ENCODE measurements around the gene PTCD1.
A peak's percentile ranks its signal among the peaks of the same experiment; 100 is the strongest.

Gene PTCD1, protein sequence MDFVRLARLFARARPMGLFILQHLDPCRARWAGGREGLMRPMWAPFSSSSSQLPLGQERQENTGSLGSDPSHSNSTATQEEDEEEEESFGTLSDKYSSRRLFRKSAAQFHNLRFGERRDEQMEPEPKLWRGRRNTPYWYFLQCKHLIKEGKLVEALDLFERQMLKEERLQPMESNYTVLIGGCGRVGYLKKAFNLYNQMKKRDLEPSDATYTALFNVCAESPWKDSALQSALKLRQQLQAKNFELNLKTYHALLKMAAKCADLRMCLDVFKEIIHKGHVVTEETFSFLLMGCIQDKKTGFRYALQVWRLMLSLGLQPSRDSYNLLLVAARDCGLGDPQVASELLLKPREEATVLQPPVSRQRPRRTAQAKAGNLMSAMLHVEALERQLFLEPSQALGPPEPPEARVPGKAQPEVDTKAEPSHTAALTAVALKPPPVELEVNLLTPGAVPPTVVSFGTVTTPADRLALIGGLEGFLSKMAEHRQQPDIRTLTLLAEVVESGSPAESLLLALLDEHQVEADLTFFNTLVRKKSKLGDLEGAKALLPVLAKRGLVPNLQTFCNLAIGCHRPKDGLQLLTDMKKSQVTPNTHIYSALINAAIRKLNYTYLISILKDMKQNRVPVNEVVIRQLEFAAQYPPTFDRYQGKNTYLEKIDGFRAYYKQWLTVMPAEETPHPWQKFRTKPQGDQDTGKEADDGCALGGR

DNA sequence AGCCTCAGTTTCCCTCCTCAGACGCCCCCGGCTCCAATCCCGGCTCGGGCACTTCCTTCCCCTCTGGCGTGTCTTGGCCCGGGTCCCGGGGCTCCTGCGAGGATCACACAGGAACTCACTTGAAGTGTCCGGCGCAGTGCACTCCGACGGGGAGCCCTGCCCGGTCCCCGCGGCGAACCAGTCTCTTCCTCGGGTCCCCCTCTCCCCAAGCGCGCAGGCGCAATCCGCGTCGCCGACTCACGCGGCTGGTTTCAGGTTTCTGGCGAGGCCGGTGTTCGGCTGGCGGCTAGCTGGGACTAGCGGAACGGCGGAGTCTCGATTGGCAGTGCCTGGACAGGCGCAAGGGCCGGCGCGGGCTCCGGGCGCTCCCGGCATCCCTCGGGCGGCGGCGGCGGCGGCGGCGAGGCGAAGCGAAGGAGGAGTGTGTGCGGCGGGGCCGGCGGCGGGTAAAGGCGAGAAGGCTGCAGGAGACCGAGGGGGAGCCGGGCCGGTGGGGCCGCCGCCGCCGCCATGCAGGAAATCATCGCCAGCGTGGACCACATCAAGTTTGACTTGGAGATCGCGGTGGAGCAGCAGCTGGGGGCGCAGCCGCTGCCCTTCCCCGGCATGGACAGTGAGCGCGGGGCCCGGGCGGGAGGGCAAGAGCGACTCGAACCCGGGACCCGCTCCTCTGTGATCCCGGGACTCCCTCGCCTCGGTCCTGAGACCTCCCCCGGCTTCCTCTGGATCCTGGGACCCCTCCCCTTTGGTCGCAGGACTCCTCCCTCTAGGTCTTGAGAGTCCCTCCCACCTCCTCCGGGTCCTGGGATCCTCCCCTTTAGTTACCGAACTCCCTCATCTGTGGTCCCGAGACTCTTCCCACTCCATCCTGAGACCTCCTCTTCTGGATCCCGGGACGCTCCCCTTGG, at the start of gene PTCD1, which contains the start of gene CPSF4:
Gene PTCD1, minus strand, starts transcription at position 226 of the 908 bp plus-strand sequence. CDS start 3,556 bp downstream, outside the sequence.
Gene CPSF4, plus strand, starts transcription at position 371 of the 908 bp plus-strand sequence. Its CDS starts 140 bp downstream, at position 511.
- peak within 1 kb of the TSS; percentile 77 for H3K27ac ChIP-seq
- H3K4me1 ChIP-seq (ENCODE audit: control insufficient read depth in 1 of 2, insufficient read depth in 1 of 2, low read depth in 1 of 2, low read length in 1 of 2) = peaks cover 14 to 18% of the 10 kb centered on the region in 2 experiments
- no peaks in the 10 kb centered on the region for H3K27me3 ChIP-seq
- peak within 1 kb of the TSS; percentile 88 to 91 for H3K4me3 ChIP-seq (ENCODE audit: low read depth in 1 of 2, low read length in 1 of 2)
- TF ChIP-seq, protein P1, sequence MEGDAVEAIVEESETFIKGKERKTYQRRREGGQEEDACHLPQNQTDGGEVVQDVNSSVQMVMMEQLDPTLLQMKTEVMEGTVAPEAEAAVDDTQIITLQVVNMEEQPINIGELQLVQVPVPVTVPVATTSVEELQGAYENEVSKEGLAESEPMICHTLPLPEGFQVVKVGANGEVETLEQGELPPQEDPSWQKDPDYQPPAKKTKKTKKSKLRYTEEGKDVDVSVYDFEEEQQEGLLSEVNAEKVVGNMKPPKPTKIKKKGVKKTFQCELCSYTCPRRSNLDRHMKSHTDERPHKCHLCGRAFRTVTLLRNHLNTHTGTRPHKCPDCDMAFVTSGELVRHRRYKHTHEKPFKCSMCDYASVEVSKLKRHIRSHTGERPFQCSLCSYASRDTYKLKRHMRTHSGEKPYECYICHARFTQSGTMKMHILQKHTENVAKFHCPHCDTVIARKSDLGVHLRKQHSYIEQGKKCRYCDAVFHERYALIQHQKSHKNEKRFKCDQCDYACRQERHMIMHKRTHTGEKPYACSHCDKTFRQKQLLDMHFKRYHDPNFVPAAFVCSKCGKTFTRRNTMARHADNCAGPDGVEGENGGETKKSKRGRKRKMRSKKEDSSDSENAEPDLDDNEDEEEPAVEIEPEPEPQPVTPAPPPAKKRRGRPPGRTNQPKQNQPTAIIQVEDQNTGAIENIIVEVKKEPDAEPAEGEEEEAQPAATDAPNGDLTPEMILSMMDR (IDR thresholded peaks at IDR 0.05) = no peak
- H3K9me3 ChIP-seq = no peaks in the 10 kb centered on the region
- peaks cover 4% of the 10 kb centered on the region for H3K36me3 ChIP-seq

DNA sequence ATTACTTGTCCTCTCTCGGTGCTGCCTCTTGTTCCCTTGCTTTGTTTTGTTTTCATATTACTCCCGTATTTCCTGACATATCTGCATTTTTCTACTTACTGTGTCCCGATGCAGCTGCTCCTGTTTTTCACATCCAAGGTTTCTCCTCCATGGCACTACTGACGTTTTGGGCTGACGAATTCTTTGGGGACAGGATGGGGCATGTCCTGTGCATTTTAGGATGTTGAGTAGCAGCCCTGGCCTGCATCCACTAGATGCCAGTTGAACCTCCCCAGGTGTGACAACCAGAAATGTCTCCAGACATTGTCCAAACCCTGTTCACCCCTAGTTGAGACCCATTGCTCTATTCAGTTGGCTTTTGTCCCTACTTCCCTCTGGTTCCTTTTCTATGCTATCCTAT, 46.5 kb upstream of the PTCD1 start:
- no peak overlapping the region for H3K27ac ChIP-seq
- H3K36me3 ChIP-seq = peaks cover 45% of the 10 kb centered on the region
- H3K9me3 ChIP-seq = no peaks in the 10 kb centered on the region
- TF ChIP-seq, protein P1 (IDR thresholded peaks at IDR 0.05) = no peak
- H3K27me3 ChIP-seq = no peaks in the 10 kb centered on the region
- no peaks in the 10 kb centered on the region for H3K4me1 ChIP-seq (ENCODE audit: control insufficient read depth in 1 of 2, insufficient read depth in 1 of 2, low read depth in 1 of 2, low read length in 1 of 2)
- no peak overlapping the region for H3K4me3 ChIP-seq (ENCODE audit: low read depth in 1 of 2, low read length in 1 of 2)

DNA sequence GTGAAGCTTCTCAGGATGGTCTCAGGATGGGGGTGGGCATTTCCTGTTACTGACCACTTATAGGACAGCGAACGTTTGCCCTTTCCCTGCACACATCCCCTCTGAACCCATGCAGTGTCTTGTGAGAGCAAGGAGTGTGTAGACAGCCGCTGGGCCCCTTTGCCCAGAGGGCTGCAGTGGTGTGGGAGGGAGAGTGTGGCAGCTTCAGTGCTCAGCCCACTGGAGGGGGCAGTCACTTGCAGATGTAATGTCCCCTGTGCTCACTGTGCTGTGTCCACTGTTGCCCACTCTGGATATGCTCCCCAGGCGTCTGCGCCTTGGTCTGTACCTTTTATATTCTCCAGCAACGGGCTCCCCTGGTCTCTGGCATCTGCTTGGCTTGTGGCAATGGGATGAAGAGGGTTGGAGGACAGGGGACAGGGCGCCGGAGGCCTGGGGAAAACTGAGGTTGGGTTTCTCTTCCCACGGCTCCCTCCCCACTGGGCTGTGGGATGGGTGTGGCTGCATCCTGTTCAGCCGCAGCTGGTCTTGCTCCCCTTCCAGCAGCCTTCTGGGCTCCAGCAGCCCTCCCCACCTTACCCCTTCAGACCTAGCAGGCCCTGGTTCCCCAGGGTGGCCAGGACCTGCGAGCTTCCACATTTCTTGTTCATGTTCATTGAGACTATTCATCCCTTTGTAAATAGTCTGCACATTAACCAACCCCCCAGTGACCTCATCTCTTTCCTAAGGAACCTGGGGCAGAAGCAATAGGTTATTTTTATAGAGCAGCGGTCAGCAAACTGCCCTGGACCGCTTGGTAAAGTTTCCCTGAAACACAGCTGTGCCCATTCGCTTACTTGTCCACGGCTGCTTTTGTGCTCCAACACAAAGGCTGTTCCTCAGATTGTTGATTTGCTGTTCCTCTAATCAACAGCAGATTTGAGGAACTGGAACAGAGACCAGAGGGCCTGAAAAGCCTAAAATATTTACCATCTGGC, 40.2 kb upstream of the PTCD1 start:
- Histone ChIP-seq H3K4me3 (ENCODE audit: low read depth in 1 of 2, low read length in 1 of 2) (no peak overlapping the region), H3K27ac (no peak overlapping the region), H3K4me1 (ENCODE audit: control insufficient read depth in 1 of 2, insufficient read depth in 1 of 2, low read depth in 1 of 2, low read length in 1 of 2) (peaks cover under 1% of the 10 kb centered on the region in 2 experiments), H3K27me3 (no peaks in the 10 kb centered on the region), H3K9me3 (no peaks in the 10 kb centered on the region), H3K36me3 (peaks cover 32% of the 10 kb centered on the region)
- TF ChIP-seq, protein P1 (IDR thresholded peaks at IDR 0.05) = no peak

DNA sequence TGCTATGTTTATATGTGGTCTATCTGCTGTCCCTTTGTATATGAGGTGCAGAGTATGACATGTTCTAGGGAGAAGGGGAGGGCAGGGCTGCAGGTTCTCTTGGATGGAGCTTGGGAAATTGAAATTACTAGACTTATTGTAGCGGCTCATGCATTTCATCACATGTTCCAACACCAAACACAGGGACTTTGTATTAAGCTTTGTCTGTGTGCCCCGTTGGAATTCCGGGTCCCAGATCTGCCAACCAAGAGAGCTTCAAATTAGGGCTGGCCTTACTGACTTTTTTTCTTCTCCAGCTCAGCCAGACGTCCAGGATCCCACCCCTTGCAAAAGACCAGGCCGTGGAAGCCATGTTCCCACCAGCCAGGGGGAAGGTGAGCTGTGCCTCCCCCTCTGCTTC, 37.5 kb upstream of the PTCD1 start:
- TF ChIP-seq, protein P1 (IDR thresholded peaks at IDR 0.05) = no peak
- Histone ChIP-seq H3K27me3 (peaks cover 5% of the 10 kb centered on the region), H3K36me3 (peaks cover 18% of the 10 kb centered on the region), H3K9me3 (no peaks in the 10 kb centered on the region), H3K4me3 (ENCODE audit: low read depth in 1 of 2, low read length in 1 of 2) (no peak overlapping the region), H3K4me1 (ENCODE audit: control insufficient read depth in 1 of 2, insufficient read depth in 1 of 2, low read depth in 1 of 2, low read length in 1 of 2) (peaks cover 11 to 12% of the 10 kb centered on the region in 2 experiments), H3K27ac (no peak overlapping the region)
